Epithelial cell of proximal tubule (primary cell): ENCODE measurements around the gene NEGR1. TPM values are rescaled to one million over a fixed set of nuclear protein-coding genes. Genes with fewer than 3 reads are reported as not detected.
A peak's percentile ranks its signal among the peaks of the same experiment; 100 is the strongest.

ENCODE experiments used
- DNase-seq: peaks from one replicate; pipeline ENCODE4 v3.0.0-alpha.2; 2011; ENCODE audit warnings: low read depth
- H3K4me3 ChIP-seq: 2 replicates; pipeline ENCODE4 v1.5.1; 2011; ENCODE audit warnings: low read depth, mild to moderate bottlenecking, low read length
- total RNA-seq: library from RNA; depleted of rRNA; stranded (reverse); fragments of >200 nt; gene quantifications from 2 replicates; pipeline ENCODE4 v1.2.3, GENCODE V29; 2015
- TF ChIP-seq, protein P1 (sequence below): conservative IDR thresholded peaks from 2 replicates; pipeline ENCODE4 v1.5.1; 2012; ENCODE audit warnings: low read depth, mild to moderate bottlenecking, low read length

Gene NEGR1
- total RNA-seq, 1 donor from 2014 or later, result 3.1 TPM

DNA sequence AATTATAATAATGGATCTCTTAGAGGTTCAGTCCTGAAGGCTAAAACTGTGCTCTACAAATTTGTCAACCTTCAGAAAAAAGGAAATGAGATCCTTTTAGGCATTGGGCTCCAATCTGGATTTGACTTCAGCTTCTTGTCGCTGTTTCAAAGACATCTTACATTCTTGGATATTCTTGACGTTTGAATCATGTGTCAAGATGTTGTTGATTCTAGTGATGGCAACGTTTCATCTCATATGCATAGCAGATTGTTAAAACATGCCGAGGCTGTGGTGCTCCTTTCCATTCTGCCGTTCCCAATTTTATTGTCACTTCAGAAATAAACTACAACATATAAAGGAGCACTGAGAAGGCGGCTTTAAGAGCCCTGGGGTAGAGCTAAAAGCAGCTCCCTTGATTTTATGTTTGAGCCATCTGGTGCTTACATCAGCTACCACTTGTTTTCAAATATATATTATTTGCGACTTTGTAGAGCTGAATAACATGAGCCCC, 733.9 kb downstream of the NEGR1 start:
- TF ChIP-seq, protein P1, sequence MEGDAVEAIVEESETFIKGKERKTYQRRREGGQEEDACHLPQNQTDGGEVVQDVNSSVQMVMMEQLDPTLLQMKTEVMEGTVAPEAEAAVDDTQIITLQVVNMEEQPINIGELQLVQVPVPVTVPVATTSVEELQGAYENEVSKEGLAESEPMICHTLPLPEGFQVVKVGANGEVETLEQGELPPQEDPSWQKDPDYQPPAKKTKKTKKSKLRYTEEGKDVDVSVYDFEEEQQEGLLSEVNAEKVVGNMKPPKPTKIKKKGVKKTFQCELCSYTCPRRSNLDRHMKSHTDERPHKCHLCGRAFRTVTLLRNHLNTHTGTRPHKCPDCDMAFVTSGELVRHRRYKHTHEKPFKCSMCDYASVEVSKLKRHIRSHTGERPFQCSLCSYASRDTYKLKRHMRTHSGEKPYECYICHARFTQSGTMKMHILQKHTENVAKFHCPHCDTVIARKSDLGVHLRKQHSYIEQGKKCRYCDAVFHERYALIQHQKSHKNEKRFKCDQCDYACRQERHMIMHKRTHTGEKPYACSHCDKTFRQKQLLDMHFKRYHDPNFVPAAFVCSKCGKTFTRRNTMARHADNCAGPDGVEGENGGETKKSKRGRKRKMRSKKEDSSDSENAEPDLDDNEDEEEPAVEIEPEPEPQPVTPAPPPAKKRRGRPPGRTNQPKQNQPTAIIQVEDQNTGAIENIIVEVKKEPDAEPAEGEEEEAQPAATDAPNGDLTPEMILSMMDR, result no peak
- no peak overlapping the region for H3K4me3 ChIP-seq

DNA sequence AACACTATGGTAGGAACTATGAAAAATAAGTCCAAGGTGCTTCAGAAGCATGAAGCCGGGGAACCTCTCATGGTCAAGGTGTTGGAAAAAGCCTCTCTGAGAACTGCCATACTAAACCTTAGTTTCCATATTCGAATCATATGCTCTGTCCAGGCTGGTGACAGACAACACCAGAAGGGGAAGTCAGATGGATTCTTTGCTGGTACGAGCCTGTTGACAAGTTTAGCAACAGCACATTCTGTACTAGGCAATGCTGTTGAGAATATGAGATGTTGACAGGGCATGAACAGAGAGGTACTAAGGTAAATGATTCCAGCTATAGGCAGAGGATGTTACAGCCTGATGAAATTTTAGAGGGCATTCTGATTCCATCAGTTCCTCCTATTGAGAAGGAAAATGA, 740.2 kb downstream of the NEGR1 start:
- TF ChIP-seq, protein P1, result no peak

More for the DNA sequence above, 733.9 kb downstream of the NEGR1 start:
- DNase-seq, result no peak

DNA sequence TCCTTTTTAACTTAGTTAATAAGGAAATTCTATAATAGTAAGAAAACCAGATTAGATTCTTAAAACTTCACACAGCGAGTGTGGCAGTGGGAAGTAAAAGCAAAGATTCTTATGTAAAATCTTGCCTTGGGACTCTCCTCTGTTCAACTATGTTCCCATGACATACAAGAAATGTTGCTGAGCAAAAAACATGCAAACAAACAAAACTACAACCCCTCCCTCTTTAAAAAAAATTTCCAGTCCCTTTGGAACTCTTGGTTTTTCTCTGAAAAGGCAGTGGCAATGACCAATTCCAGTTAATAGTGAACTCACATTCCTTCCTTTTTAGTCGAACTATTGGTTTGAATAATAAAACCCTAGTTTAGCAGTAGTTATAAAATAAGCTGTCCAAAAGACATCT, 748.4 kb downstream of the NEGR1 start:
- peak; percentile 12 for DNase-seq
- H3K4me3 ChIP-seq, result no peak overlapping the region
- TF ChIP-seq, protein P1, result no peak

More for the DNA sequence above, 740.2 kb downstream of the NEGR1 start:
- DNase-seq, result no peak
- H3K4me3 ChIP-seq, result no peak overlapping the region

DNA sequence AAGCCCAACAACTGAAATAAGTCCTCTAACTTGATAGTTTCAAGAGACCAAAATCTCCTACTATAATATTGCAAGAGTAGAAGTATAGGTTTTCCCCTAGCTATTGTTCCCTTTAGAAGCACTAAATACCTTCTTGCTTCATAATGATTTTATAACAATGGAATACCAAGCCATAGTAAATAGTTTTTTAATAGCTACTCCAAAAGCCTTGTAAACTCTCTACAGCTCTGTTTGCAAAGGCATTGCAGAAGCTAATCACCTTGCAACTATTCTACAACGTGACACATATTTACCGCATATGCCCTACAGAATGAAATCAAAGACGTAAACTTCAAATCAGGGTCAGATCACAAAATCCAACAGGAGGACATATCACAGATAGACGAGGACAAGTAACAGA, 750.0 kb downstream of the NEGR1 start:
- no peak for DNase-seq
- no peak overlapping the region for H3K4me3 ChIP-seq
- TF ChIP-seq, protein P1, result no peak

DNA sequence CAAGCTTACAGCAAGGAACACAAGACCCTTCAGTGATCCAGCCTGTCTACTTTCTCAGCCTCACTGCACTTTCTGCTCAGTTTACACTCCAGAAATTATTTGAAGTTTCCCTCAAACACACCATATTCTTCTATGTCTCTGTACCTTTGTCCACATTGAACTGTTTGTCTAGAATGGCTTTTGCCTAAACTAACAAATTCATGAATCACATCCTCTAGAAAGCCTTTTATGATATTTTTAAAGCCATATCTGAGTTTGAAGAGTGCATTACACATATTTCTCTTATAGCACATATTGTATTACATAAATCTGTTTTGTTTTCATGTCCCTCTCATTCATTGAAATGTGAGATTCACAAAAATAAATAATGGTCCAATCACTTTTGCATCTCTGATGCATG, 755.5 kb downstream of the NEGR1 start:
- no peak for DNase-seq
- no peak overlapping the region for H3K4me3 ChIP-seq
- TF ChIP-seq, protein P1, result no peak

DNA sequence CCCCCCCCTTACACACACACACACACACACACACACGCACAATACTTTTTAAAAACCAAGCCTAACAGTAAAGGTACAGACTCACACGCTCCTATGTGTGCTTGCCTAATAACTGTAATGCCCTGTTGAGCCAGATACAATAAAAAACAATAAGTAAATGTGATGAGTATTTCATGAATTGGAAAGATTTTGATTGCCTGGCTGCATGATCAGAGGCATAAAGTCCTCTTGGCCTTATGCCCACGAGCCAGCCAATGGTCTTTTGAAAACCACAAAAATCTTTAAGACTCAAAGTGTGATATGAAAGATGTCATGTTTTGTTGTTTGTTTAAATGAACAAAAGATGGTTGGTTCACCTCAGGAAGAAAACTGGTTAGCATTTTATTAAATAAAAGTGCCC, 759.6 kb downstream of the NEGR1 start:
- no peak overlapping the region for H3K4me3 ChIP-seq
- TF ChIP-seq, protein P1, result no peak
- DNase-seq, result no peak

DNA sequence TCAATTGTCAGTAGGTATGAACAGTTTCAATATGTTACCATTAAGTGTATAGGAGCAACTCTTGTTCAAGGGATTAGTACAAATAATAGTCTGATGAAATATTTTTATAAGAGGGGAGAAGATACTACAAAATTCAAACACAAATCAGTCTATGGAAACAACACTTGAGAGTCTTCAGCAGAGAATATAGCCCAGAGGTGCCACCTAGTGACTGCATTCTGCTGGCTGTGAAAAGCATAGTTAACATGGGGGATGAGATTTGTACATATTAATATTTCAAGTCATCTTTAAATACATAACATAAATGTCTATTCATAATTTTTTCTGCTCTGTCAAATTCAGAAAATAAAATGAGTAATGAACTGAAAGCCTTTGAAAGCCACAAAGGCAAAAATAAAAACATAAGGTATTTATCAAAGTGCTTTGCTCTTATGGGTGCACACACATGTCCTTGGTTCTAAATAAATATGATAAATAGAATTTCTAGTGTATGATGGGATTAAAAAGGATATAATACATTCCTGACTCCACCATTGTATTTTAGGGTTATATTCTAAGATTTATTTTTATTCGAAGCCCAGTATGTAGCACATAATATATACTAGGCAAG, 760.6 kb downstream of the NEGR1 start:
- DNase-seq, result no peak
- TF ChIP-seq, protein P1, result peak; percentile 88
- H3K4me3 ChIP-seq, result no peak overlapping the region
